ENCODE measurements around the gene DOCK3. TPM values are rescaled to one million over a fixed set of nuclear protein-coding genes. Genes with fewer than 3 reads are reported as not detected.
"Not testable (repeated sequence)": the region's sequence is repeated elsewhere in the genome, so short reads cannot be mapped to it uniquely, and the experiment has no call there.

DOCK3 gene
- total RNA-seq, 2 experiments from 2014 or later, result 1.9 to 2.1 TPM

DNA sequence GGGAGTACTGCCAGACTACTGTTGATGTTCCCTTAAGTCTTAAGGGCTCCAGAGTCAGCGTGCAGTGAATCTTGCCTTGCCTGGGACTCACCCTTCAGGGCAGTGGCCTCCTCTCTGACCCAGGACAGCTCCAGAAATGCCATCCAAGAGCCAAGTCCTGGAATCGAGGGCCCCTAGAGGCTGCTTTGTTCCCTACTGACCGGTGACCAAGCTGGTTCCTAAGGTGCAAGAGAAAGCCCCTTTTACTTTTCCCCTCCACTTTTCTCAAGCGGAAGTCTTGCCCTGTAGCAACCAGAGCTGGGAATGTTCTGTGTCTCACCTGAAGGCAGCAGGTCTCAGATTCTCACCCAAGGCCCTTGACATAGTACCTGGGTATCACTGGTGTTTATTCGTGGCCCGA, 238.0 kb downstream of the DOCK3 start:
- H3K9me3 Mint-ChIP-seq, result peaks cover 6% of the 10 kb centered on the region
- H3K4me1 Mint-ChIP-seq, result no peaks in the 10 kb centered on the region
- no peak overlapping the region for H3K4me3 Mint-ChIP-seq
- H3K27me3 Mint-ChIP-seq, result peaks cover 18% of the 10 kb centered on the region
- no peak overlapping the region for H3K27ac Mint-ChIP-seq
- H3K36me3 Mint-ChIP-seq, result peaks cover 2% of the 10 kb centered on the region
- no peak for DNase-seq

DNA sequence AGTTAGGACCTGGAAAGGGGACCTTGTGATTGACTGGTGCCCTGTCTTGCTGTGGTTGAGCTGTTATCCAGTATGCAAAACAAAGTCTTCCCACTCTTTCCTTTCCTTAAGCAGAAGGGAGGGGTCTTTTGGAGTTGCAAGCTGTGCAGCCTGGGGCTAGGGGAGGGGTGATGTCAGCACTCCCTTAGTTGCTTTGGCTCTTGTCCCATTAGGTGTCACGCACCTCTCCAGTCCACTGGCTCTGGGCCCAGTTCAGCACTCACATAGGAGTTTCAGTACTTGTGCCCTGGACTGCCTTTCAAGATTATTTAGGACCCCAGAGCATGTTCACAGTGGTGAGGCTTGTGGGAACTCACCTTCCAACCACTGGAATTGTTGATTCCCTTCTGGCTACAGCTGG, 238.5 kb downstream of the DOCK3 start:
- Mint-ChIP-seq H3K36me3 (no peaks in the 10 kb centered on the region), H3K9me3 (peaks cover 3% of the 10 kb centered on the region), H3K4me3 (no peak overlapping the region), H3K27me3 (peaks cover 13% of the 10 kb centered on the region), H3K4me1 (no peaks in the 10 kb centered on the region), H3K27ac (no peak overlapping the region)
- no peak for DNase-seq

DNA sequence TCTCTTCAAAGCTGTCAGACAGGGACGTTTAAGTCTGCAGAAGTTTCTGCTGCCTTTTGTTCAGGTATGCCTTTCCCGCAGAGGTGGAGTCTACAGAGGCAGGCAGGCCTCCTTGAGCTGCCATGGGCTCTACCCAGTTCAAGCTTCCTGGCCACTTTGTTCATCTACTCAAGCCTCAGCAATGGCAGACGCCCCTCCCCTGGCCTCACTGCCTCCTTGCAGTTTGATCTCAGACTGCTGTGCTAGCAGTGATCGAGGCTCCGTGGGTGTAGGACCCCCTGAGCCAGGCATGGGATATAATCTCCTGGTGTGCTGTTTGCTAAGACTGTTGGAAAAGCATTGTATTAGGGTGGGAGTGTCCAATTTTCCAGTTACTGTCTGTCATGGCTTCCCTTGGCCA, 247.3 kb downstream of the DOCK3 start:
- not testable (repeated sequence) for H3K27ac Mint-ChIP-seq, H3K4me3 Mint-ChIP-seq, H3K4me1 Mint-ChIP-seq, DNase-seq, H3K36me3 Mint-ChIP-seq, H3K9me3 Mint-ChIP-seq
- H3K27me3 Mint-ChIP-seq, result peaks cover 10% of the 10 kb centered on the region

DNA sequence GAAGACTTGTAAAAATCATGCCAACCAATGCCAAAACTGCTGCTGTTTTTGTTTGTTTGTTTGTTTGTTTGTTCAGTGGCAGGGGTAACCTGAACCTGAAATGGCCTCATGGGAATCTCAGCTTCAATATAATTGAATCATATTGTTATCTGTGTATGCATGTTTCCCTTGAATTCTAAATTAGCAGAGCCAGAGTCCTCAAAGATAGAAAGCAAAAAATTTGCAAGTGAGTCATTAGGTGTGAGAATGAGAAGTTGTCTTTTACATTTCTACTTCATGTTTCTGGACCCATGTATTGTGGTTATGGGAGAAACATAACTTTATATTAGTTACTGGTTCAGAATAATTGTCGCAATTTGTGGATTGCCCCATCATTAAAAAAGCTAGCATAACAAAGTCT, 249.2 kb downstream of the DOCK3 start:
- no peak overlapping the region for H3K27ac Mint-ChIP-seq
- peaks cover 2% of the 10 kb centered on the region for H3K9me3 Mint-ChIP-seq
- no peak overlapping the region for H3K4me3 Mint-ChIP-seq
- peaks cover 6% of the 10 kb centered on the region for H3K36me3 Mint-ChIP-seq
- peaks cover 7% of the 10 kb centered on the region for H3K4me1 Mint-ChIP-seq
- no peak for DNase-seq
- H3K27me3 Mint-ChIP-seq, result peaks cover 10% of the 10 kb centered on the region

DNA sequence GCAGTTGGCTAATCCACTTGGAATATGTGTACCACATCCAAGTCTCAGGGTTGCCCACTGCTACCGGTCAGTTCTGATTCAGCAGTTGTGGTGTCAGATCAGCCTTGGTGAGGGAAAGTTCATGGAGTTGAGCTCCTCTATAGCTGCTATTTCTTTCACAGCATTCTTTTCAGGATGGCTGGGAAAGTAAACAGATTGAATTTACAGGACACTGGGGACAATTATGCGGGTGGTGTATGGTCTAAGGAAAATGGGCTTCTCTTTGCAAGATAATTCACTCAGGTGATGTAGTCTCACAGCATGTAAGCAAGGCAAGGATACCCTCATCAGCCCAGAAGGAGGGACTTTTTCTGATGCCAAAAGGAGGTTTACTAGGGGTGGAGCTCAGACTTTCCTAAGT, 249.9 kb downstream of the DOCK3 start:
- Mint-ChIP-seq H3K27ac (no peak overlapping the region), H3K36me3 (peaks cover 6% of the 10 kb centered on the region), H3K27me3 (peaks cover 15% of the 10 kb centered on the region), H3K4me1 (peaks cover 7% of the 10 kb centered on the region), H3K4me3 (no peak overlapping the region), H3K9me3 (no peaks in the 10 kb centered on the region)
- DNase-seq, result no peak

DNA sequence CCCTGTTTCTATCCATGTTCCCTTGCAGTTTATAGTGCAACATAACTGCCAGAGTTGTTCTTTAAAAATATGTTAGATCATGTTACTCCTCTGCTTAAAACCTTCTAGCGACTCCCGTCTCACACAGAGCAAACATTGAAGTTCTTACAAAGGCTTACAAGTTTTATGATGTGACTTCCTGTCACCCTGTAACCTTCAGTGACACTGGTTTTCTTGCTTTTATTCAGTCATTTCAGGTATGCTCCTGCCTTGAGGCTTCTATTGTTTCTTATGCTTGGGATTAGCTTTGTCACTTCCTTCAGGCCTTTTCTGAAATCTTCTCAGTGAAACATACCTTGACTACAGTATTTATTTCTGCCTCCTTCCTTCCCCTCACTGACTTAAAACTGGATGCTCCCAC, 252.1 kb downstream of the DOCK3 start:
- H3K27me3 Mint-ChIP-seq, result peaks cover 15% of the 10 kb centered on the region
- H3K27ac Mint-ChIP-seq, result no peak overlapping the region
- no peak overlapping the region for H3K4me3 Mint-ChIP-seq
- peaks cover 7% of the 10 kb centered on the region for H3K4me1 Mint-ChIP-seq
- H3K9me3 Mint-ChIP-seq, result no peaks in the 10 kb centered on the region
- peaks cover 5% of the 10 kb centered on the region for H3K36me3 Mint-ChIP-seq
- no peak for DNase-seq

DNA sequence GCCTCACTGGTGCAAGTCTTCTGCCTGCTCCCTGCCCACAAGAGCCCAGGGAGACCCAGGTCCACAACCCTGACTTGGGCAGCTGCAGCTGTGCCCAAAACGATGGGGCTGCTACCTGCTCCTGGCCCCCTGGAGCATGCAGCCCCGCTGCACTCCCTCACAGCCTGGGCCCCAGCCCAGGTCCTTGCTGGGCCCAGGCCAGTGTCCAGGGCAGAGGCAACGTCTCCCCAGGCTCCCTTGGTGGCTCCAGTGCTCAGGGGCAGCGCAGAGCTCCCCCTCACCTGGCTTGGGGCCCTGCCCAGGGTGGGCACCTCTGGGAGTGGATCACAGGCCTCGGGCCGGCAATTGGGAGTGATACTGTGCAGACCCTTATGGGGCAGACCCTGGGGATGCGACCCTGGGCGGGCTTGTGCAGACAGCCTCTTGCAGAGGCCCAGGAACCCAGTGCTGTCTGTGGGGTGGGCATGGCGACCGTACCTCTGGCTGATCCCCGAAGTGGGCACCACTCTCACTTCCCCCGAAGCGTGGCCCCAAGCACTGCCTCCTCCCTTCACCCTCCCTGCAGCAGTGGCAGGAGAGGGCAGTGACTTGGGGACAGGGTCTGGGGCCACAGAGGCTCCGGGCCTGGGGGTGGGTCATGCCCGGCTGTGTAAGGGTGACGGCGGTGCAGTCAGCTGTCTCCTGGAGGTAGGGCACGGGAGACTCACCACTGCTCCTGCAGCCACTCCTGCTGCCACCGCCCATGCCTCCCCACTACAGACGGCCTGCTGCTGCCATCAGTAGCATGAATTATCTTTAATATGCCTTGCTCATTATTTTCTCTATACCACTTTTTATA, 255.9 kb downstream of the DOCK3 start:
- peaks cover 6% of the 10 kb centered on the region for H3K9me3 Mint-ChIP-seq
- H3K36me3 Mint-ChIP-seq, result peaks cover 10% of the 10 kb centered on the region
- no peak overlapping the region for H3K27ac Mint-ChIP-seq
- DNase-seq, result no peak
- peaks cover 8% of the 10 kb centered on the region for H3K27me3 Mint-ChIP-seq
- no peak overlapping the region for H3K4me3 Mint-ChIP-seq
- H3K4me1 Mint-ChIP-seq, result peaks cover 7% of the 10 kb centered on the region

DNA sequence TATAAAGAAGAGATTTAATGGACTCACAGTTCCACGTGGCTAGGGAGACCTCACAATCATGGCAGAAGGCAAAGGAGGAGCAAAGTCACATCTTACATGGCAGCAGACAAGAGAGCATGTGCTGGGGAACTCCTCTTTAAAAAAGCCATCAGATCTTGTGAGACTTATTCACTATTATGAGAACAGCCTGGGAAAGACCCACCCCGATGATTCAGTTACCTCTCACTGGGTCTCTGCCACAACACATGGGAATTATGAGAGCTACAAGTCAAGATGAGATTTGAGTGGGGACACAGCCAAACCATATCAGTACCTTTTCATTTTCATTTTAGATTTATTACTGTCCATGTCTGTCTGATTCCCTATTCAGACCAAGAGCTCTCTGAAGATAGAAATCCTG, 258.2 kb downstream of the DOCK3 start:
- H3K27me3 Mint-ChIP-seq, result peaks cover 11% of the 10 kb centered on the region
- not testable (repeated sequence) for H3K27ac Mint-ChIP-seq, H3K9me3 Mint-ChIP-seq, H3K4me1 Mint-ChIP-seq, H3K4me3 Mint-ChIP-seq, DNase-seq
- peaks cover 11% of the 10 kb centered on the region for H3K36me3 Mint-ChIP-seq

DNA sequence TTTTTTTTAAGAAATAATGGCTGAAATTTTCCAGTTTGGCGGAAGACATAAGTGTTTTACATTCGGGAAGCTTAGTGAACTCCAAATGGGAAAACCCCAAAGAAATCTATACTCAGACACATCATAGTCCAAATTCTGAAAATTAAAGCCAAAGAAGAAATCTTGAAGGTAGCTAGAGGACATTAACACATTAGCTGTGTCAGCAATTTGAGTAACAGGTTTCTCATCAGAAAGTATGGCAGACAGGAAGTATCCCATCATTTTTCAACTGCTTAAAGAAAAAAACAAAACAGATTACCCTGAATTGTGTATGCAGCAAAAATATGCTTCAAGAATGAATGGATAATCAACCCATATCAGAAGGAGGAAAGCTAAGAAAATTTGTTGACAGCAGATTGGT, 261.7 kb downstream of the DOCK3 start:
- Mint-ChIP-seq H3K36me3 (peaks cover 11% of the 10 kb centered on the region), H3K27me3 (peaks cover 7% of the 10 kb centered on the region), H3K27ac (no peak overlapping the region), H3K4me3 (no peak overlapping the region), H3K9me3 (peaks cover 9% of the 10 kb centered on the region), H3K4me1 (no peaks in the 10 kb centered on the region)
- DNase-seq, result no peak

DNA sequence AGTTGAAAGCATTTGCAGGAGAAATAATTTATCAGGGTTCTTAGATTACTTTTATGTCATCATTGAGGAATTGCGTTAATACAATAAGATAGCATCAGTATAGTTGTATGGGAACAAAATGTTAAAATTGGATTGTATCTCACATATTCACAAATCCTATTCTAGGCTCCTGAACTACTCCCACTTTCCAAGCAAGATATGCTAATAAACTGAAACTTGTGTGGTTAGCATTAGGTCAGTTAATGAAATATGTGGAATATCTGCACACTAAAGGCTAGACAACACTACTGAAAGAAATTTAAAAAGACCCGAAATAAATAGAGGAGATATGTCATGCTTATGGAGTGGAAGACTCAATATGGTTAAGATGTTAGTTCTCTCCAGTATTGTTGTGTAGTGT, 272.7 kb downstream of the DOCK3 start:
- Mint-ChIP-seq H3K27ac (no peak overlapping the region), H3K4me1 (peaks cover 10% of the 10 kb centered on the region), H3K36me3 (no peaks in the 10 kb centered on the region), H3K27me3 (peaks cover 9% of the 10 kb centered on the region), H3K4me3 (no peak overlapping the region), H3K9me3 (no peaks in the 10 kb centered on the region)
- DNase-seq, result no peak

DNA sequence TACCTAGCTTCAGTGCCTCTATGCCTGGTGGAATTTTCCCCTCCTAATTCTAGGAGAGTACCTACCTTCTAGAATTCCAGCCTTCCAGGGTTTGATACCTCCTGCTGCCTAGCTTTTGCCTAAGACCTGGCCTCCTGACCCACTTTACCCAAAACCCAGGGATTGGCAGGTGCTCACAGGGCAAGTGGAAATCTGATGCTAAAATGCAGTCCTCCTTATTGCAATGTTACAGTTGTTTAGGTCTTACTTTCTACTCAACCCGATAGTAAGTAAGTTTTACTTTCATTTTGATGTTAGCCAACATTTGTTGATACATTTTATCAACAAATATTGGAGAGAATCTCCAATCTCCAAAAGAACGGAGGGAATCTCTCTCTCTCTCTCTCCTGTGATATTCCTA, 275.9 kb downstream of the DOCK3 start:
- Mint-ChIP-seq H3K4me1 (peaks cover 10% of the 10 kb centered on the region), H3K27me3 (peaks cover 9% of the 10 kb centered on the region), H3K36me3 (no peaks in the 10 kb centered on the region), H3K27ac (no peak overlapping the region), H3K9me3 (no peaks in the 10 kb centered on the region), H3K4me3 (peak overlapping the region; percentile 38)
- DNase-seq, result no peak

DNA sequence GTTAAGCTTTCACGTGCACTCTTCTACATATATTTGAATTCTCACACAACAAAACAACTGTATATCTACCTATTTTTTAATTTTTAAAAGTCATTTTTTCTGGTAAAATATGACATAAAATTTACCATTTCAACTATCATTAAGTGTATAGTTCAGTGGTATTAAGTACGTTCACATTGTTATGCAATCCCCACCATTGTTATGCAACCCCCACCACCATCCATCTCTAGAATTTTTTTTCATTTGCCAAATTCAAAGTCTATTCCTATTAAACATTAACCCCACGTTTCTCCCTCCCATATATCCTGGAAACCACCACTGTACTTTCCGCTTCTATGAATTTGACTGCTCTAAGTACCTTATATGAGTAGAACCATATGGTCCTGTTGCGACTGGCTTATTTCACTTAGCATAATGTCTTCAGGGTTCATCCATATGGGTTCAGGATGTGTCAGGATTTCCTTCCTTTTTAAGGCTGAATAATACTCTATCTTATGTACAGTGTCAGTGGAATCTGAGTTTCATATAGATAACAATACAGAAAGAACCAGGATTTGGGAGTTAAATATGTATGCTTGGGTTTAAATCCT, 279.2 kb downstream of the DOCK3 start:
- H3K4me1 Mint-ChIP-seq, result peaks cover 10% of the 10 kb centered on the region
- no peak overlapping the region for H3K27ac Mint-ChIP-seq
- H3K36me3 Mint-ChIP-seq, result no peaks in the 10 kb centered on the region
- no peaks in the 10 kb centered on the region for H3K9me3 Mint-ChIP-seq
- peaks cover 13% of the 10 kb centered on the region for H3K27me3 Mint-ChIP-seq
- H3K4me3 Mint-ChIP-seq, result no peak overlapping the region
- no peak for DNase-seq

DNA sequence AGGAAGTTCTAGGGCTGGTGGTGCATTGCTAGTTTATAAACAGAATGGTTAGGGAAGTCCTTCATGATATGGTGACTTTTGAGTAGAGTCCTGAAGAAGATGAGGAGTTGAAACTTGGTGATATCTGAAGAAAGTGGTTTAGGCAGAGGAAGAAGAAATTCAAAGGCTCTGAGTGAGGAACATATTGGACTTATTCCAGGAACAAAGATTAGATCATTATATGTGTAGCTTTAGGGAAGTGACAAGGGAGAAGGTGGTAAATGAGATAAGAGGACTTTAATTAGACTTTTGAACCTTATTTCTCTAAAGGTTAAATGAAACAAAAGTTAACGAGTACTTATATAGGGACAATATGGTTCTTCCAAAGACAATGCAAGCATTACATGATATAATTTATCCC, 286.7 kb downstream of the DOCK3 start:
- Mint-ChIP-seq H3K4me1 (no peaks in the 10 kb centered on the region), H3K9me3 (no peaks in the 10 kb centered on the region), H3K36me3 (no peaks in the 10 kb centered on the region), H3K27ac (no peak overlapping the region), H3K4me3 (no peak overlapping the region), H3K27me3 (peaks cover 17% of the 10 kb centered on the region)
- no peak for DNase-seq

DNA sequence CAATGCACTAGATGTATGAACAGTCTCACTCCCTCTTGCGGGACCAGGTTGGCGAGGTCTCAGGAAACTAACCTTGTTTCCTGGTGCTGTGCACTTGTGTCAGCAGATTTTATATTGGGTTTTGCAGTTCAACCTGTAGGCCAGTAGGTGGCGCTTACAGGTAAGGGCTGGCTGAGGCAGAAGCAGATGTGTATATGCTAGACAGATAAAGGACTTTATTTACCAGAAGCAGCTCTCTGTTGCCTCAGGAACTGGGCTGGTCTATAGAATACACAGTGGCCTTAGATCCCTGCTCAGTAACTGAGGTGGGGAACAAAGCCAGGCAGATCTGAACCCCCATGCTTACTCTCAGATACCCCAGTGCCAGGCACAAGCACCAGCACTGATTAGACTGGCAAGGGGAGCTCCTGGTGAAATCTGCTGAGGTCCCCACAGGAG, 296.8 kb downstream of the DOCK3 start:
- peak; percentile 26 for DNase-seq
- H3K9me3 Mint-ChIP-seq, result peaks cover 3% of the 10 kb centered on the region
- peaks cover 14% of the 10 kb centered on the region for H3K4me1 Mint-ChIP-seq
- H3K4me3 Mint-ChIP-seq, result no peak overlapping the region
- H3K36me3 Mint-ChIP-seq, result peaks cover 2% of the 10 kb centered on the region
- H3K27me3 Mint-ChIP-seq, result peaks cover 3% of the 10 kb centered on the region
- H3K27ac Mint-ChIP-seq, result no peak overlapping the region

DNA sequence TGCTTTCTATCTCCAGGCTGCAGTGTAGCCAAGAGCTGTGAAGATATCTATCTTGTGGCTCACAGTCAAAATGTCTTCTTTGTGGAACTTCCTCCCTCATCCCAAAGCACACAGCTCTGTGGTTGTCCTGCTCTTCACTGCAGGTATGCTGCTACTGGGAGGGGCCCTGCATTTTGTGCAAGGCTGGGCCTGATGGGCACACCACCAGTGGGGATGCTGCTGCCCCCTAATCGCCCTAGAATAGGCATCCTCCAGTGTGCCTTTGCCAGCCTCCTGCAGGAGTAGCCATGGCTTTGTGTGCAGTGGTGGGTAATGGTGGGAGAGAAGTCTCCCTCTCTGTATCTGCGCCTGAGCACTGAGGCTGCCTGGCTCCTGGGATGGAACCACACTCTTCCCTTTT, 297.3 kb downstream of the DOCK3 start:
- peaks cover 2% of the 10 kb centered on the region for H3K36me3 Mint-ChIP-seq
- peaks cover 2% of the 10 kb centered on the region for H3K27me3 Mint-ChIP-seq
- H3K4me1 Mint-ChIP-seq, result peaks cover 14% of the 10 kb centered on the region
- no peak for DNase-seq
- no peak overlapping the region for H3K4me3 Mint-ChIP-seq
- peaks cover 3% of the 10 kb centered on the region for H3K9me3 Mint-ChIP-seq
- H3K27ac Mint-ChIP-seq, result no peak overlapping the region

DNA sequence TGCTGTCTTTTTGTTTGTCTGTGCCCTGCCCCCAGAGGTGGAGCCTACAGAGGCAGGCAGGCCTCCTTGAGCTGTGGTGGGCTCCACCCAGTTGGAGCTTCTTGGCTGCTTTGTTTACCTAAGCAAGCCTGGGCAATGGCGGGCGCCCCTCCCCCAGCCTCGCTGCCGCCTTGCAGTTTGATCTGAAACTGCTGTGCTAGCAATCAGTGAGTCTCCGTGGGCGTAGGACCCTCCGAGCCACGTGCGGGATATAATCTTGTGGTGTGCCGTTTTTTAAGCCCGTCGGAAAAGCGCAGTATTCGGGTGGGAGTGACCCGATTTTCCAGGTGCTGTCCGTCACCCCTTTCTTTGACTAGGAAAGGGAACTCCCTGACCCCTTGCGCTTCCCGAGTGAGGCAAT, 303.9 kb downstream of the DOCK3 start:
- DNase-seq, H3K4me3 Mint-ChIP-seq, H3K27ac Mint-ChIP-seq, H3K36me3 Mint-ChIP-seq, H3K4me1 Mint-ChIP-seq, H3K9me3 Mint-ChIP-seq, H3K27me3 Mint-ChIP-seq: not testable (repeated sequence)
